NCI-H1417 treated with DMSO at 0.1 percent for 48 hours (cell line): ENCODE data around the gene GTF3C5.
"Not testable (repeated sequence)": the region's sequence is repeated elsewhere in the genome, so short reads cannot be mapped to it uniquely, and the experiment has no call there.

ENCODE experiments used
- DNase-seq: peaks from one replicate; lab custom pipeline; 2025; lab: John Stamatoyannopoulos, UW

Gene GTF3C5

DNA sequence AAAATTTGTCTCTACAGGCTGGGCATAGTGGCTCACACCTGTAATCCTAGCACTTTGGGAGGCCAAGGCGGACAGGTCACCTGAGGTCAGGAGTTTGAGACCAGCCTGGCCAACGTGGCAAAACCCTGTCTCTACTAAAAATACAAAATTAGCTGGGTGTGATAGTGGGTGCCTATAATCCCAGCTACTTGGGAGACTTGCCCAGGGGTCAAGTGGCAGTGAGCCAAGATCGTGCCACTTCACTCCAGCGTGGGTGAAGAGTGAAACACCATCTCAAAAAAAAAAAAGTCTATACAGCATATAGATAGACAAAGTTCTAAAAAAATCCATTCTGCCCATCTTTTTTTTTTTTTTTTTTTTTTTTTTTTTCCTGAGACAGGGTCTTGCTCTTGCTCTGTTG, 63.6 kb downstream of the GTF3C5 start:
- DNase-seq, result not testable (repeated sequence)

GRCh38 chr9:133094842-133095393, 64.1 kb downstream of the GTF3C5 start:
- DNase-seq, result no peak

- DNase-seq, result no peak
Observed at GRCh38 chr9:133098104-133098754, 67.4 kb downstream of the GTF3C5 start.

- no peak for DNase-seq
Observed at GRCh38 chr9:133098871-133099270, 68.1 kb downstream of the GTF3C5 start.

GRCh38 chr9:133099726-133100505, 69.1 kb downstream of the GTF3C5 start:
- no peak for DNase-seq

GRCh38 chr9:133100506-133101355, 69.9 kb downstream of the GTF3C5 start:
- no peak for DNase-seq

DNA sequence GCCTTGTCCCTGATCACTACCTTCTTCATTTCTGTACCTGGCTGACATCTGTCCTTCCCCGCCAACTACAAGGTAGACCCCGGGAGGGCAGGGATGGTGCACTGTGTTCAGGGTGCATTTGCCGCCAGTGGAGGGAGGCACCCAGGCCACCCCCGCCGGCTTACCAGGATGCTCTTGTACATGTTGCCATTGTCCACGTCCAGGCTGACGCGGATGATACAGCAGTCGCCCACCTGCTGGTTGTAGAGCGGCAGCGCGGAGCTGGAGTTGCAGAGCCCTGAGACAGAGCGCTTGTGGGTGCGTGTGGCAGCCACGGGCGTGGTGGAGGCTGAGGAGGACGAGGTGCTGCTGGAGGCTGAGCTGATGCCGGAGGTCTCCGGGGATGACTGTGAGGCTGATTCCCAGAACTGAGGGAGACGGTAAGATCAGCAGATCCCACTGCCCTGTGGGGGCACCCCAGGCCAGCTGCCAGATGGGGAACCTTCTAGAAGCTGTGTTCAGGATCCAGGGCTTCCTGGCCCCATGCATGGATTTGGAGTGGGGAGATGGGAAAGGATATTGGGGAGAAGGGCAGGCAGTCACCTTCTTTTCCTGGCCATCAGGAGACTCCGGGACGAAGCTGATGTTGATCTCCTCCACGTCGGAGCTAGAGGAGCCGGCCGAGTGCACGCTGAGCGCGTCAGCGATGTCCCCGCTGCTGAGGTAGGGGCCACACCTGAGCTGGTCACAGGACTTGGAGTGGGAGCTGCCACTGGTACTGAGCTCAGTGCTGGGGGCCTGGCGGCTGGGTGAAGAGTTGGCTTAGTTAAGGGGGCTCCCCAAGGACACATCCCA, 70.8 kb downstream of the GTF3C5 start:
- DNase-seq, result no peak

GRCh38 chr9:133102190-133103021, 71.6 kb downstream of the GTF3C5 start:
- DNase-seq, result no peak

GRCh38 chr9:133103183-133103986, 72.6 kb downstream of the GTF3C5 start:
- DNase-seq, result no peak

DNA sequence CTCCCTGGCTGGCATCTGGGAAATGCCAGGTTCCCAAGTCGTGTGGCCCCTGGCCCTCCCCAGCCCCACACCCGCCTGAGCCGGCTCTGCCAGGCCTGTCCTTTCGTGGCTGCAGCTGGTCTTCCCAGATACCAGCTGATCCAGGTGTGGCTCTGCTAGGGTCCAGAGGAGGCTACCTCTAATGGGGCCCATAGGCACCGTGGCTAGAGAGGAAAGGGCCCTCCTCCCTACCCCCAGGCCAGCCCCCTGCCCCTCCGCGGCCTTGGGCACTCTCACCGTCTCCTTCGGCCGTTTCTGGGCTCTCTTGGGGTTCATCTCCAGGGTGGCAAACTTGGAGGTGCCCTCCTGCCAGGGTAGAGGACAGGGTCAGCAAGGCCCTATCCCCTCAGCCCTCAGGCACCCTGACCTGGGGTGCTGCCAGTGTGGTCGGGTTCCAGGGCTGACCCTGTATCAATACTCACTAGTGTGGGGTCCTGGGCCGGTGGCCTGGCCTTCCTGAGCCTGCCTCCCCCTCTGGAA, 73.2 kb downstream of the GTF3C5 start:
- no peak for DNase-seq

DNA sequence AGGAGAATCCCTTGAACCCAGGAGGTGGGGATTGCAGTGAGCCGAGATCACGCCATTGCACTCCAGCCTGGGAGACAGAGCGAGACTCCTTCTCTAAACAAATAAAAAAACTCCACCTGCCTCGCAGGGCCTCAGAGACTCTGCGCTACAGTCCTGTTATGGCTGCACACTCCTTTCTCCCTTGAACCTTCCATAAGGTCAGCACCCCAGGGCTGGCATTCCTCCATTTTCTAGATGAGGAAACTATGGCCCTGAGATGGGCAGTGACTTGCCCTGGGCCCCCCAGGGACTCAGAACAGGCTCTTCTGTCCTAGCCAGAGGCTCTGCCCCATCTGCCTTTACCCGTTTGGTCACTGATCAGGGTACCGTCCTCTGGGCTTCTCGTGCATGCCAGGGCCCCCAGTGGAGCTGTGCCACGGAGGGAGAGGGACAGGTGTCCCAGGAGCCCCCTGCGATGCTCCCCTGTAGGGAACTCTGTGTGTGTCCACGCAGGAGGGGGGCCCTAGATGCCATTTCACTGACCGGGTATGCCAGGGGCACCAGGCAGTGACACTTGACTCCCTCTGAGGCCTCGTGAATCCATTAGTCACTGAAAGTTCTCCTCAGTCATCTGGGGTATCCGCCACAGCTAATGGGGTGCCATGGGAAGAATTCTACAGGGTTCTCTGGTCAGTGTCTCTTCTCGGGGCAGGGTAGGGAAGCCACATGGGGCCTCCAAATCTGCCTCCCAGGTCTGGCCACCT, 74.1 kb downstream of the GTF3C5 start:
- no peak for DNase-seq

- no peak for DNase-seq
Observed at GRCh38 chr9:133105461-133105770, 74.6 kb downstream of the GTF3C5 start.

DNA sequence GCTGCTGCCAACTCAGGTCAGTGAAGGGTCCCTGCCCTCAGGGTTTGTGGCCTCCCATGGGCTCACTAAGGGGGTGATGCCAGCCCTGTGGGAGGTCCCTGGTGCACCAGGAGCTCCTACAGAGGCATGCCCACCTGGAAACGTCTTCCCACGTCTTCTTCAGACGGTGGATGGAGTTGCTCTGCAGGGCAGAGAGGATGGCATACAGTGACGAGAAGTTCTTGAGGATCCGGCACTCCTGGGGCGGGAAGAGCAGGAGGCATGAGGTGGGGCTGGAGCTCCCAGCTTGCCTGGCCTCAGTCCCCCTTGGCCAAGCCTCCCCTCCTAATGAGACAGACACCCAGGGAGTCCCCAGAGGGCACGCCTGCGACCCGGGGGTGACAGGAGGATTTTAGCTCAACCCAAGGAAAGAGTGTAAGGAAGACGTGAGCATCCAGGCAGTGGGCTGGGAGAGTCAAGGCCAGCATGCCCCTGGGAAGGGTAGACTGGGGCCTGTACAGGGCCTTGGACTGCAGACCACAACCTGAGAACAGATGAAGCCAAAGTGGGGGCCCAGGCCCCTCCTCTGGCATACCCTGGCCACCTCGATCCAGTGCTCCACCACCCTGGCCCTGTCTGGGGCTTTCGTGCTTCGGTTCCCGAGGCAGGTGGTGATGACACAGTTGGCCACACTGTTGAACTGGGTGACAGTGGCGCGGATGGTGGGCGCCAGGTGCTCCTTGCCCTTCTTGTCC, 75.9 kb downstream of the GTF3C5 start:
- no peak for DNase-seq

GRCh38 chr9:133107245-133107722, 76.5 kb downstream of the GTF3C5 start:
- DNase-seq, result no peak
